IPS DF 6.9 (cell line): ENCODE results near the gene PSMB8.
"Not testable (repeated sequence)": the region's sequence is repeated elsewhere in the genome, so short reads cannot be mapped to it uniquely, and the experiment has no call there.

Source experiments
- DNase-seq: peaks from one replicate; pipeline ENCODE4 v3.0.0-alpha.2; 2013; ENCODE audit warnings: low read depth, low spot score
- H3K27ac ChIP-seq: one replicate; pipeline ENCODE4 v1.5.1; 2013; ENCODE audit warnings: low read length, control low read depth
- H3K27me3 ChIP-seq: 2 replicates; pipeline ENCODE4 v1.6.1; 2013; ENCODE audit warnings: mild to moderate bottlenecking, low read length; ENCODE audit not compliant: control insufficient read depth, insufficient read depth
- H3K36me3 ChIP-seq: 2 replicates; pipeline ENCODE4 v1.6.1; 2013; ENCODE audit warnings: low read length; ENCODE audit not compliant: control insufficient read depth, insufficient read depth
- H3K4me1 ChIP-seq: 2 replicates; pipeline ENCODE4 v1.6.1; 2013; ENCODE audit warnings: low read length; ENCODE audit not compliant: control insufficient read depth, insufficient read depth
- H3K4me3 ChIP-seq: 2 replicates; pipeline ENCODE4 v1.5.1; 2013; ENCODE audit warnings: mild to moderate bottlenecking, low read length
- H3K9me3 ChIP-seq: 2 replicates; pipeline ENCODE4 v1.6.1; 2013; ENCODE audit warnings: low read length, inconsistent platforms; ENCODE audit not compliant: control insufficient read depth, insufficient read depth
- WGBS: extraction: QIAGEN DNeasy Blood & Tissue Kit; methylation state at CpG from one replicate; pipeline ENCODE4 v1.1.7; 2013; ENCODE audit warnings: mixed read lengths, missing lambda C conversion rate; ENCODE audit not compliant: insufficient read length, insufficient coverage; 5-methylcytosine and 5-hydroxymethylcytosine counted together

PSMB8 gene

DNA sequence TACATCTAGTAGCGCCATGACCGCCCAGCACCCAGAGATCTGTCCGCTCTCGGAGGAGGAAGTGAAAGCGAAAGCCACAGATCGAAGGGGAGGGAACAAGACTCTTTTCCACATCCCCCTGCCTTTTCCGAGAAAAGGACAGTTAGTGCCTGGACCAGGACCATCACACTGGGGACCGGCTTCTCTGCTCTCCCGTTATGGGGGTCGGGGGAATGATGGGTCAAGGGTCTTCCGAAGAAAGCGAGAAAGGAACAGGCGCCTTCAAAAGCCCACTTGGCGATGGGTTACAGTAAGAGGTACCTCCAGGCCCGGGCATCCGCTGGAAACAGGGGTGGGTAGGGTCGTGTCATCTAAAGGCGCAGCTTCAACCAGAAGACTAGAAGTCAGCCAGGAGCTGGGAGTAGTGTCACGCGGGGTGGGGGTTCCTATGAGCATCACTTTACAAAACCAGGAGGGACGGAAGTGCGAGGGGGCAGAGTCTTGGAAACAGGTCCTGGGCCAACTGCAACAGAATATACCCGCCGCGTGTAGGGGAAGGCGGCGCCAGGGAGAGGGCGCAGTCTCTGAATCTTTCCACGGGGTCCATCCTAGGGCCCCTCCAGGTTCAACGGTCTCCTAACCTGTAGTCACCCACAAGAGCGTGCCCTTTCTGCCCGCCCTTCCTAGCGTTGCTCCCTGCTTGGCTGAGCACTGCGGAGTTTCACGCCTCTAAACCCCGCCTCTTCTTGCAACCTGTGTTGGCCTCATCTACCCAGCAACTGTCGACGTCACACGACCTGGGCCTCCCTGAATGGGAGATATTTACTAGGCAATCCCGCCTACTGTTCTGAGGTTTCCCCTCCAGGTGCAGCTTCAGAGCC lies at the start of gene PSMB8:
Gene PSMB8, minus strand, starts transcription at position 69 of the 860 bp plus-strand sequence. Its CDS starts 51 bp downstream, at position 18.
- peak within 1 kb of the TSS; percentile 67; the same call in 1 of the 2 replicates for H3K4me3 ChIP-seq
- no CpG with 5 or more reads among the region's 40 CpGs for WGBS
- peak; percentile 92 for DNase-seq
- H3K4me1 ChIP-seq: no peaks in the 10 kb centered on the region
- H3K27ac ChIP-seq: no peak within 1 kb of the TSS
- no peaks in the 10 kb centered on the region for H3K36me3 ChIP-seq
- H3K9me3 ChIP-seq: no peaks in the 10 kb centered on the region
- no peaks in the 10 kb centered on the region for H3K27me3 ChIP-seq

DNA sequence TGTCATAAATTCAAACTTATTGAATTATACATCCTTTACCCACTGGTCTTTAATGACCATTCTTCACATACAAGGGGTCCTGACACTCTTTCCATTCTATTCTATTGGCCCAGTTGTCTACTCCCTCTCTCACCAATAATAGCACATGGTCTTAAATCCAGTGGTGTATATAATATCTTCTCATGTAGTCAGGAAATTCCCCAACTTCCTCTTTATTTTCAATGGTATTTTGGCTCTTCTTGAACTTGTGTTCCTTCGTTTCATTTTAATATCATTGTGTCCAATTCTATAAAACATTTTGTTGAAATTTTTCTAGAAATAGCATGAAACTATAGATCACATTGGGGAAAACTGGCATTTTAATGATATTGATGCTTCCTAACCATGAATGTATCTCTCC lies 47.0 kb upstream of the PSMB8 start:
- WGBS: no CpG with 5 or more reads among the region's 1 CpG
- Histone ChIP-seq H3K9me3 (no peaks in the 10 kb centered on the region), H3K36me3 (no peaks in the 10 kb centered on the region), H3K27ac (no peak overlapping the region), H3K4me1 (no peaks in the 10 kb centered on the region), H3K4me3 (no peak overlapping the region), H3K27me3 (no peaks in the 10 kb centered on the region)
- DNase-seq: no peak

DNA sequence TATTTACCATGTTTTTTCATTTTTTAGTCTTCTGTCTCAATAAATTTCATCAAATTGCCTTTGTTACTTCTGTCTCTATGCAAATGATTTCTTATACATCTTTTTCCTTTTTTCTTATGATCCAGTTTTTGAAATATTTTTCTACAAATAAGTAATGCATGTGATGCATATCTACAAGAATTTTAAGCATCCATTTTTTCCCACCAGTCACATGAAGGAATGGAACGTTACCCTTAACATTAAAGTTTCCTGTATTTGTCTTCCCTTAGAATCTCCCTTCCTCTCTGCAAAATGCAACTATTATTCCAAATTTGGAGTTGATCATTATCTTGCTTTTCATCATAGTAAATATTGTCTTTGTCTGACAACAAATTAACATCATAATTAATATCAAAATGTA lies 45.7 kb upstream of the PSMB8 start:
- Histone ChIP-seq H3K27me3 (no peaks in the 10 kb centered on the region), H3K36me3 (no peaks in the 10 kb centered on the region), H3K9me3 (no peaks in the 10 kb centered on the region), H3K27ac (no peak overlapping the region), H3K4me3 (no peak overlapping the region), H3K4me1 (no peaks in the 10 kb centered on the region)
- no CpG with 5 or more reads among the region's 1 CpG for WGBS
- no peak for DNase-seq

DNA sequence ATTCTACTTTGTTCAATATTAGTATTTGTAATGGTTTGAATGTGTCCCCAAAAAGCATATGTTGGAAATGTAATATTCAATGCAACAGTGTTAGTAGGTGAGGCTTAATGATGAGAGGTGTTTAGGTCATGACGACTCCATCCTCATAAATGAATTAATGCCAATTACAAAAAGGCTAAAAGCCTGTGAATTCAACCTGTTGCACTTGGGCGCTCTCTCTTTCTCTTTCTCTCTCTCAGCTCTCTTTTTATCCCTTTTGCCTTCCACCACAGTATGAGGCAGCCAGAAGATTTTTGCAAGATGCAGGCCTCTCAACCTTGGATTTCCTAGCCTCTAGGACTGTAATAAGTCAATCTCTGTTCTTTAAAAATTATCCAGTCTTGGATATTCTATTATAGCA lies 44.7 kb upstream of the PSMB8 start:
- H3K9me3 ChIP-seq: no peaks in the 10 kb centered on the region
- no peak overlapping the region for H3K27ac ChIP-seq
- no peak for DNase-seq
- H3K36me3 ChIP-seq: no peaks in the 10 kb centered on the region
- H3K4me3 ChIP-seq: no peak overlapping the region
- WGBS: no CpG with 5 or more reads among the region's 2 CpGs
- no peaks in the 10 kb centered on the region for H3K27me3 ChIP-seq
- no peaks in the 10 kb centered on the region for H3K4me1 ChIP-seq

DNA sequence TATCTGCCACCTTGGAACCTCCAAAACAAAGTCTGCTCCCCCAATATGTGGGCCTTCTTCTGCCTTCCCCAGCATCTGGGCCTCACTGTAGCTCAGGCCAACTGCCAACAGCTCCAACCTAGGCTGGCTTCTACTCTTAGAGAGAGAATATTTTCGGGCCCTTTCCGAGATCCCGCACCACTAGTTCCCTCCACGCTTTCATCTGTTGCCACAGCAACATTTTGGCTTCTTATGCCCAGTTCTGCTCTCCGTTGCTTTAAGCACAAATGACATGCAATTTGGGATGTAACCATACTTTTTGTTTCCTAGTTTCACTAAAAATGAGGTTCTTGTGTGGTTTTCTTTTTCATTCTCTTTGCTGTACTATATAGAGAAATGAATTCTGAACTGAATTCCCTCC lies 43.8 kb upstream of the PSMB8 start:
- H3K27ac ChIP-seq: no peak overlapping the region
- no peak overlapping the region for H3K4me3 ChIP-seq
- no peaks in the 10 kb centered on the region for H3K27me3 ChIP-seq
- DNase-seq: no peak
- no CpG with 5 or more reads among the region's 5 CpGs for WGBS
- no peaks in the 10 kb centered on the region for H3K4me1 ChIP-seq
- H3K36me3 ChIP-seq: no peaks in the 10 kb centered on the region
- no peaks in the 10 kb centered on the region for H3K9me3 ChIP-seq

DNA sequence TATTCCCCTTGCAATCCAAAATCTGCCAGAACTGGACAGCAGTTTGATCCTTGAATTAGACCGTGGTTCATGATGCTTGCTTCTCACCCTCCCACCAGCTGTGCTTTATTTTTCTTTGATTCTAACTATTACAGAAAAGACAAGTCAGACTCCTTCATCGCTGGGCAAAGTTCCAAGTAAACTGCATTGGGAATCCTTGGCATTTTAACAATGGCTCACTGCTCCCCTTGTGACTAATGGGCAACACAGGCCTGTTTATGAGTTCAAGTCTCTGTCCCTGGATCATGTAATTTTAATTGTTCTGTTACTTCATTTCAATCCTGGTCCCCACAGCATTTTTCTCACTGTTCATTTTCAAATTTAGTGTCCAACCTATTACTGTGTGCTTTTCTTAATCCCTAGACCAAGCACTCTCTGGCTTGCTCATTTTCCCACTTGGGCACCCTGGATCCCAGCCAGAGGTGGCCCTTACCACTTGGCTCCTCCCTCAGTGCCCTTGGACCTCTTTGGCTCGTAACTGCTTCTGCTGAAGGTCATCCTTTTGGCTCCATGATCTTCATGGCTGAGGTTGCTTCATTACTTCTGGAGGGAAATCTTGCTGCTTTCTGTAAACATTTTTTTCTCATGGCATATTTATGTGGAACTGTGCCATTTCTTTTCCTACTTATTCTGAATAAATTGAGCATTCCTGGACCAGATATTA lies 43.0 kb upstream of the PSMB8 start:
- no peaks in the 10 kb centered on the region for H3K27me3 ChIP-seq
- no peak for DNase-seq
- H3K27ac ChIP-seq: no peak overlapping the region
- no peaks in the 10 kb centered on the region for H3K9me3 ChIP-seq
- WGBS: no CpG with 5 or more reads among the region's 3 CpGs
- no peaks in the 10 kb centered on the region for H3K4me1 ChIP-seq
- H3K36me3 ChIP-seq: no peaks in the 10 kb centered on the region
- no peak overlapping the region for H3K4me3 ChIP-seq

DNA sequence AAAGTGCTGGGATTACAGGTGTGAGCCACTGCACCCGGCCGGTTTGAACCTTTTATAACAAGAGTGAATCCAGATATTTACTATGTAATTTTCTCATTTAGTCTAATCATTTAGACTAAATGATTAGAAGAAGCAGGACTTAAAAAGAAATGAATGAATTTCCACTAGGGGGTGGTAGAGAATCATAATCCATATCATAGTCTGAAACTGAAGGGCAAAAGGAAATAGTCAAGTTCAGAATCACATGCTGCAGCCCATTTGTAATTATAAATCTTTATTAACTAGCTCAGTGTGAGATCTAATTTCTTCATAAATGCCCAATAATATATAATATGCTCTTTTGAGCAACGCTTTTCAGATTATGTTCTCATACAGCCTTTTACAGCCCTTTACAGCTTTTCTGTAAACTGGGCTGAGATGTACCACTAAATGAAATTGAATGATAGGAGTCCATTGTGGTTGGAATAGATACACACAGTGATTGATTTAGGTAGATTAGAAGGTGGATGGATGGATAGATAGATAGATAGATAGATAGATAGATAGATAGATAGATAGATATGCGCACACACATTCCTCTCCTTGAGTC lies 41.9 kb upstream of the PSMB8 start:
- Histone ChIP-seq H3K4me3 (no peak overlapping the region), H3K4me1 (no peaks in the 10 kb centered on the region), H3K9me3 (no peaks in the 10 kb centered on the region), H3K27me3 (no peaks in the 10 kb centered on the region), H3K36me3 (no peaks in the 10 kb centered on the region), H3K27ac (no peak overlapping the region)
- no CpG with 5 or more reads among the region's 4 CpGs for WGBS
- DNase-seq: no peak

DNA sequence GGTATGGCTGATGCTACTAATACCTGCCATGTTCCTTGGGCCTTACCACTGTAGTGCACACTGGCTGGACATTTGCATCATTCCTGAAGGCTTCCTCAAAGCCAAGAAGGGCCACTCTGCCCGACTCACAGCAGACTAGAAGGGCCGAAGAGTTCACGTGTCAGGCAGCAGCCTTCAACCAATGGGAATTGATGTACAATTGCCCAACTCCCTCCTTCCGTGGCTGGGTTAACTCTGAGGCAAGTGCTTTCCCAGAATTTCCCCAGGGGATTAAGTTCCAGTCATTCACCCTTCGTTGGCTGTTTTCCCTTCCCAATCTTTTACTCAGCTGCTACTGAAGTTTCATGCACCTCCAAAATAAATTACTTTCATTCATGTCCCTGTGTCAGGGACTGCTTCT lies 39.9 kb upstream of the PSMB8 start:
- no peak overlapping the region for H3K4me3 ChIP-seq
- no peak overlapping the region for H3K27ac ChIP-seq
- DNase-seq: no peak
- no peaks in the 10 kb centered on the region for H3K9me3 ChIP-seq
- no CpG with 5 or more reads among the region's 5 CpGs for WGBS
- H3K27me3 ChIP-seq: no peaks in the 10 kb centered on the region
- H3K4me1 ChIP-seq: no peaks in the 10 kb centered on the region
- H3K36me3 ChIP-seq: no peaks in the 10 kb centered on the region

DNA sequence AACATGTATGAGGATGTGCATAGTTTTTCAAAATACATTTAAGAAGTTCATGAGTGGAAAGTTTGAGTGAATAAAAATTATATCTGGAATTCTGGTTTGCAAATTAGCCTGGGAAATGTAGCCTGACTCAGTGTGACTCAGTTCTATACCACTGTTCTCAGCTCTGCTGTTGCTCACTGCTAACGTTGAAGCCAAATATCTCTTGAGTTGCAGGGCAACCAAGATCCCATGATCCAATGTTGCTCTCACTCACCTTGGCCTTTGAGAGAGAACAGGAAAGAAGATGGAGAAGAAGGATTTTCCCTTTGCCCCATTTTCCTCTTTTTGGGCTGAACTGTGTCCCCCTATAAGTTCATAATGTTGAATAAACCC lies 39.0 kb upstream of the PSMB8 start:
- no peak for DNase-seq
- H3K4me3 ChIP-seq: no peak overlapping the region
- no CpG with 5 or more reads among the region's 1 CpG for WGBS
- no peaks in the 10 kb centered on the region for H3K4me1 ChIP-seq
- no peaks in the 10 kb centered on the region for H3K9me3 ChIP-seq
- no peak overlapping the region for H3K27ac ChIP-seq
- H3K36me3 ChIP-seq: no peaks in the 10 kb centered on the region
- no peaks in the 10 kb centered on the region for H3K27me3 ChIP-seq

DNA sequence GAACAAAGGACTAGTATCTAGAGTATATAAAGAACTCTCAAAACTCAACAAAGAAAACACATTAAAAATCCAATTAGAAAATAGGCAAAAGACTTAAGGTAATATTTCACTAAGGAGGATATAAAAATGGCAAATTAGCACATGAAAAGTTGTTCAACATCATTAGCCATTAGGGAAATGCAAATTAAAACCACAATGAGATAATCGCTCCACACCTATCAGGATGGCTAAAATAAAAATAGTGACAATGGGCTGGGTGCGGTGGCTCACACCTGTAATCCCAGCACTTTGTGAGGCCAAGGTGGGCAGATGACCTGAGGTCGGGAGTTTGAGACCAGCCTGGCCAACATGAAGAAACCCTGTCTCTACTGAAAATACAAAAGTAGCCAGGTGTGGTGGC lies 37.1 kb upstream of the PSMB8 start:
- not testable (repeated sequence) for H3K36me3 ChIP-seq, H3K27me3 ChIP-seq, H3K4me1 ChIP-seq, DNase-seq, H3K27ac ChIP-seq, H3K9me3 ChIP-seq, H3K4me3 ChIP-seq
- WGBS: no CpG with 5 or more reads among the region's 3 CpGs
